ENCODE measurements around the gene CACNA2D3. TPM values are rescaled to one million over a fixed set of nuclear protein-coding genes. Genes with fewer than 3 reads are reported as not detected.

CACNA2D3 gene
- total RNA-seq, 1 donor from 2014 or later = 0.70 TPM

- FAIRE-seq (peak; percentile 55), DNase-seq (ENCODE audit: low read depth) (peak; percentile 65)
- no peaks in the 10 kb centered on the region for H3K36me3 ChIP-seq (ENCODE audit: insufficient read depth, low read length)
- H3K4me1 ChIP-seq (ENCODE audit: insufficient read depth, low read length) = no peaks in the 10 kb centered on the region
- no peak overlapping the region for H3K4me3 ChIP-seq (ENCODE audit: insufficient read depth, low read depth, low read length)
- TF ChIP-seq CTCF (IDR thresholded peaks at IDR 0.05; ENCODE audit: insufficient read depth, low read depth, low read length) = no peak
- TF ChIP-seq EZH2 (IDR thresholded peaks at IDR 0.05; ENCODE audit: insufficient read depth, low read length) = no peak
- Mint-ChIP-seq H3K9me3 (ENCODE audit: unreplicated experiment) (peaks cover 5% of the 10 kb centered on the region), H3K36me3 (ENCODE audit: low read depth, unreplicated experiment) (no peaks in the 10 kb centered on the region), H3K4me1 (ENCODE audit: low read depth, unreplicated experiment) (no peaks in the 10 kb centered on the region), H3K27me3 (ENCODE audit: low read depth, unreplicated experiment) (no peaks in the 10 kb centered on the region), H3K27ac (ENCODE audit: unreplicated experiment) (no peak overlapping the region), H3K4me3 (ENCODE audit: unreplicated experiment) (no peak overlapping the region)
- H3K27ac ChIP-seq (ENCODE audit: low read depth, low read length) = no peak overlapping the region
- no peak overlapping the region for H3K9ac ChIP-seq (ENCODE audit: low read length)
- no peaks in the 10 kb centered on the region for H3K79me2 ChIP-seq (ENCODE audit: insufficient read depth, low read length)
- no peaks in the 10 kb centered on the region for H3K27me3 ChIP-seq (ENCODE audit: insufficient read depth, low read length)
- peak overlapping the region; percentile 49 for H3K4me2 ChIP-seq (ENCODE audit: low read length)
- H2AFZ ChIP-seq (ENCODE audit: low read depth, low read length) = no peak overlapping the region
- no peaks in the 10 kb centered on the region for H3K9me3 ChIP-seq (ENCODE audit: insufficient read depth, low read depth, low read length)
- H4K20me1 ChIP-seq (ENCODE audit: insufficient read depth, low read length) = no peaks in the 10 kb centered on the region
Measured at GRCh38 chr3:54279005-54279583, 156.7 kb downstream of the CACNA2D3 start.

GRCh38 chr3:54283470-54283869, 161.1 kb downstream of the CACNA2D3 start:
- FAIRE-seq (no peak), DNase-seq (ENCODE audit: low read depth) (no peak)
- H3K27me3 ChIP-seq (ENCODE audit: insufficient read depth, low read length) = no peaks in the 10 kb centered on the region
- no peaks in the 10 kb centered on the region for H3K36me3 ChIP-seq (ENCODE audit: insufficient read depth, low read length)
- Mint-ChIP-seq H3K27ac (ENCODE audit: unreplicated experiment) (no peak overlapping the region), H3K9me3 (ENCODE audit: unreplicated experiment) (peaks cover 8% of the 10 kb centered on the region), H3K36me3 (ENCODE audit: low read depth, unreplicated experiment) (no peaks in the 10 kb centered on the region), H3K27me3 (ENCODE audit: low read depth, unreplicated experiment) (no peaks in the 10 kb centered on the region), H3K4me3 (ENCODE audit: unreplicated experiment) (no peak overlapping the region), H3K4me1 (ENCODE audit: low read depth, unreplicated experiment) (no peaks in the 10 kb centered on the region)
- no peak overlapping the region for H3K27ac ChIP-seq (ENCODE audit: low read depth, low read length)
- TF ChIP-seq CTCF (IDR thresholded peaks at IDR 0.05; ENCODE audit: insufficient read depth, low read depth, low read length) (no peak), EZH2 (IDR thresholded peaks at IDR 0.05; ENCODE audit: insufficient read depth, low read length) (no peak)
- no peak overlapping the region for H3K4me2 ChIP-seq (ENCODE audit: low read length)
- no peak overlapping the region for H2AFZ ChIP-seq (ENCODE audit: low read depth, low read length)
- no peaks in the 10 kb centered on the region for H4K20me1 ChIP-seq (ENCODE audit: insufficient read depth, low read length)
- no peak overlapping the region for H3K9ac ChIP-seq (ENCODE audit: low read length)
- no peaks in the 10 kb centered on the region for H3K9me3 ChIP-seq (ENCODE audit: insufficient read depth, low read depth, low read length)
- no peaks in the 10 kb centered on the region for H3K4me1 ChIP-seq (ENCODE audit: insufficient read depth, low read length)
- H3K4me3 ChIP-seq (ENCODE audit: insufficient read depth, low read depth, low read length) = no peak overlapping the region
- no peaks in the 10 kb centered on the region for H3K79me2 ChIP-seq (ENCODE audit: insufficient read depth, low read length)

GRCh38 chr3:54294214-54294613, 171.9 kb downstream of the CACNA2D3 start:
- no peak overlapping the region for H2AFZ ChIP-seq (ENCODE audit: low read depth, low read length)
- no peaks in the 10 kb centered on the region for H3K36me3 Mint-ChIP-seq (ENCODE audit: low read depth, unreplicated experiment)
- DNase-seq (ENCODE audit: low read depth) (no peak), FAIRE-seq (no peak)
- H3K4me3 Mint-ChIP-seq (ENCODE audit: unreplicated experiment) = no peak overlapping the region
- no peaks in the 10 kb centered on the region for H3K79me2 ChIP-seq (ENCODE audit: insufficient read depth, low read length)
- TF ChIP-seq EZH2 (IDR thresholded peaks at IDR 0.05; ENCODE audit: insufficient read depth, low read length) (no peak), CTCF (IDR thresholded peaks at IDR 0.05; ENCODE audit: insufficient read depth, low read depth, low read length) (no peak)
- no peaks in the 10 kb centered on the region for H3K27me3 ChIP-seq (ENCODE audit: insufficient read depth, low read length)
- no peak overlapping the region for H3K27ac Mint-ChIP-seq (ENCODE audit: unreplicated experiment)
- no peaks in the 10 kb centered on the region for H3K36me3 ChIP-seq (ENCODE audit: insufficient read depth, low read length)
- H3K9me3 Mint-ChIP-seq (ENCODE audit: unreplicated experiment) = peaks cover 2% of the 10 kb centered on the region
- no peak overlapping the region for H3K4me2 ChIP-seq (ENCODE audit: low read length)
- no peaks in the 10 kb centered on the region for H3K4me1 Mint-ChIP-seq (ENCODE audit: low read depth, unreplicated experiment)
- H3K4me1 ChIP-seq (ENCODE audit: insufficient read depth, low read length) = no peaks in the 10 kb centered on the region
- no peak overlapping the region for H3K4me3 ChIP-seq (ENCODE audit: insufficient read depth, low read depth, low read length)
- no peak overlapping the region for H3K27ac ChIP-seq (ENCODE audit: low read depth, low read length)
- no peak overlapping the region for H3K9ac ChIP-seq (ENCODE audit: low read length)
- peaks cover 8% of the 10 kb centered on the region for H3K27me3 Mint-ChIP-seq (ENCODE audit: low read depth, unreplicated experiment)
- no peaks in the 10 kb centered on the region for H4K20me1 ChIP-seq (ENCODE audit: insufficient read depth, low read length)
- no peaks in the 10 kb centered on the region for H3K9me3 ChIP-seq (ENCODE audit: insufficient read depth, low read depth, low read length)
